Suprapubic skin (tissue), 3 donors: ENCODE results near the gene TAX1BP1.

Experiments
- EP300 ChIP-seq: sonication (generic); formaldehyde crosslinking; IDR thresholded peaks from one replicate; pipeline ENCODE4 v1.6.1; 2017; ENCODE audit warnings: antibody characterized with exemption
- TF ChIP-seq, protein P1 (sequence below), 2 donors: fragments of 200-600 bp in 1 of 2; fragments of 450-650 bp in 1 of 2; sonication (generic) in 1 of 2; IDR thresholded peaks; one replicate each; pipeline ENCODE4 v1.5.1; 2016 to 2019; ENCODE audit warnings: antibody characterized with exemption in 2 of 2, mild to moderate bottlenecking in 1 of 2, moderate library complexity in 1 of 2

DNA sequence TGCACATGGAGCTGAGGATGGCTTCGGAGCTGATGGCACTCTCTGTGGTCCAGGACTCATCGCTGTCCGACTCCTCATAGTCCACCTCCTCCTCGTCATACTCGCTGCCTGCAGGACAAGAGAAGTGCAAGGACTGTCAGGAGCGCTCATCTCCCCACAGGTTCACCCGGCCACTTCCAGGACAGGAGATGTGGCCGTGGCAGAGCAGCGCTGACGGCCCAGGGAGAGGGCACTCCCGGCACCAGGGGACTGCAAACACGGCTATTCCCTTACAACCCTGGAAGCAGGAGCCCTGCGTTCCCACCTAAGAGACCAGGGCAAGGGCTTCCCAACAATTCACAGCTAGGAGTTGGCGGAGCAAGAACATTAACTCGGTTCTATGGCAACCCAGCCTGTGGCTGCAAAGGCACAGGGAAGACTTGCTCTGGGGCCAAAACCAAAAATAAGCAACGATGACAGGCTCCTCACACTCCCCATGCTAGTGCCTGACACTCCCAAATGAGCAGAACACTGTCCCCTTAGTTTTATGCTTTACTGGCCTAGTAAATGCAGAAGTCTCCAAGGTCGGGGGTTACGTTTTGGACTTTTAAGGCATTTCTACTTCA lies 100.9 kb downstream of the TAX1BP1 start:
- TF ChIP-seq, protein P1, sequence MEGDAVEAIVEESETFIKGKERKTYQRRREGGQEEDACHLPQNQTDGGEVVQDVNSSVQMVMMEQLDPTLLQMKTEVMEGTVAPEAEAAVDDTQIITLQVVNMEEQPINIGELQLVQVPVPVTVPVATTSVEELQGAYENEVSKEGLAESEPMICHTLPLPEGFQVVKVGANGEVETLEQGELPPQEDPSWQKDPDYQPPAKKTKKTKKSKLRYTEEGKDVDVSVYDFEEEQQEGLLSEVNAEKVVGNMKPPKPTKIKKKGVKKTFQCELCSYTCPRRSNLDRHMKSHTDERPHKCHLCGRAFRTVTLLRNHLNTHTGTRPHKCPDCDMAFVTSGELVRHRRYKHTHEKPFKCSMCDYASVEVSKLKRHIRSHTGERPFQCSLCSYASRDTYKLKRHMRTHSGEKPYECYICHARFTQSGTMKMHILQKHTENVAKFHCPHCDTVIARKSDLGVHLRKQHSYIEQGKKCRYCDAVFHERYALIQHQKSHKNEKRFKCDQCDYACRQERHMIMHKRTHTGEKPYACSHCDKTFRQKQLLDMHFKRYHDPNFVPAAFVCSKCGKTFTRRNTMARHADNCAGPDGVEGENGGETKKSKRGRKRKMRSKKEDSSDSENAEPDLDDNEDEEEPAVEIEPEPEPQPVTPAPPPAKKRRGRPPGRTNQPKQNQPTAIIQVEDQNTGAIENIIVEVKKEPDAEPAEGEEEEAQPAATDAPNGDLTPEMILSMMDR (IDR thresholded peaks at IDR 0.05) = no peak
- no peak for TF ChIP-seq EP300
